NCI-H82 (cell line): ENCODE data around the gene EPS8.

Experiments
- DNase-seq: peaks from one replicate; lab custom pipeline; 2025; lab: John Stamatoyannopoulos, UW

The EPS8 gene

DNA sequence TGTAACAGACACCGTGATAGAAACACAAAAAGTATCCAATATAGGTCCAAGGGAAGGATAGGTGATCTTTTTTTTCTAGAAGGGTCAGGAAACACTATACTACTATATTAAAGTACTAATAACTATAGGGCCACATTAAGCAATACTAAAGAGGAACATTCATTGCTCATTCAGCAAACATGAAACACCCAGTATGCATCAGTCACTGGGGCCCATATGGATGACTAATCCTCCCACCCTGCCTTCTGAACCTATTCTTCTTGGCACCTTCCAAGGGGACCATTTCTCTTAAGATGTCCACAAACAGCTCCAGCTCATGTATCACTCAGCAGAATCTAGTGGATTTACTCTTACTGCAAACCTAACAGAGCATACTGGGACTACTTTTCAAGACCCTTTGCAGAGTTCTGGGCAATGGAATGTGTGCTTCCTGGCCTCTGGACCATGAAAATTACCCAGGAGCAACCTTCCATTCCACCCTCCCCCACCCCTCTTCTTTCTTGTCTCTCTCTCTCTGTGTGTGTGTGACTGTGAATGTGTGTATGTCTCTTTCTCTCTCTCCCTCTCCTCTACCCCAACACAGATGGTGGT is 187.9 kb downstream of the EPS8 start:
- DNase-seq, result no peak

DNA sequence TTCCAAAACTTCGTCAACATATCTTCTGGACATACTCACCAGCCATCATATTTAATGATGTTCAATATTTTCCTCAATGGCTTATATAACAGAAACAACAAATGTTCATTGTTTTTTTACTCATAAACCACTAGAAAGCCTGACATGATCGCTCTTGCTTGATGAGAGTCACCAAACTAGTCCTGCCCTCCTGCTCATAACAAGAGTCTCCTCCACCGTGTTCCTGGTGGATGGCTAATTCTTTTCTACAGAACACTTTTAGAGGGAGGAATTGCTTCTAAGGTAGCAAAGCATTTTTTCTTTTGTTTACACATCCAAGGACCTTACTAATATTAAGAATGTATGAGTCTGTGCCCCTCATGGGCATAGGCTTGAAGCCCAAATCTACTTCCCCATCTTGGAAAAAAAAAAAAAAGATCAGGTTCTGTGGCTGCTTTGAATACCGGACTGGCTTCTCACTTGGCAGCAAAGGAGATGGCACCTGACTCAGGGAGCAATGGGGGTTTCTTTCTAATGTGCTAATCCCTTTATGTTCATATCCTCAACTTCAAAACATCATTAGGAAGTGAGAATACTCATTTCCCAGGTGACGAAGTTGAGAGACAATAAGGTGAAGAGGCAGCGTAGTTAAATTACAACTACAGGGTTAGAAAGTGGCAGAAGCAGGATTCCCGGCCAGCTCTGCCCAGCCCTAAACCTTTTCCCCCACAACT is 188.8 kb downstream of the EPS8 start:
- DNase-seq, result no peak

GRCh38 chr12:15599266-15600037 is 189.7 kb downstream of the EPS8 start:
- peak; percentile 61 for DNase-seq

DNA sequence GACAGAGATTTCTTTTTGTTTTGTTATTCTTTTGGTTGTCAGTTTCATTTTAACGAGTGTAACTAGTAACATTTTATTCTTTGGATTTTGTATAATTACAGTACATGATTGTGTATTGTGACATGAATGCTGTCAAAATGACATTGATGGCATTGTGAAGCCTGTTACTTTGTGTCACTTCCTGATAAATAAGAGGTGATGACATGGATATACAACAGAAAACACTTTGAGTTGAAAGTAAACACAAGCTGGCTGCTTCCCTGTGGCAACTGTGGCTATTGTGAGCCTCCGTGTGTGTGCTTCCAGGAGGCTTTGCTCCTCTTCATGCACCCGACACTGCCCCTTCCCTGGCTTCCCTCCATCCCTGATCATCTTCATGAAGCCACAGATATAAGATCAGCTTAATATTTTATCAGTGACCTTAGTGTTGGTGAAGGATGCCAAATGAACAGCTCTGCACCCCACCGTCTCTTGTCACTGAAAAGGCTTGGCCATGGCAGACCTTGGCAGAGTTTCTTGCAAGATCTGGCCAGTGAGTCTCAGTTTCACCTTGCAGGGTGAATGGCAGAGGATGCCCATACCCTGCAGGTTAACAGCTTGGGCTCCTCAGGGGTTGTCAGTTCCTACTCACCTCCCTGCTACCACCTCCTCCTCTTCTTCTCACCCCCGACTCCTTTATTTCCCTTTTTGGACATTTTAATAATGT is 191.9 kb downstream of the EPS8 start:
- DNase-seq, result no peak

DNA sequence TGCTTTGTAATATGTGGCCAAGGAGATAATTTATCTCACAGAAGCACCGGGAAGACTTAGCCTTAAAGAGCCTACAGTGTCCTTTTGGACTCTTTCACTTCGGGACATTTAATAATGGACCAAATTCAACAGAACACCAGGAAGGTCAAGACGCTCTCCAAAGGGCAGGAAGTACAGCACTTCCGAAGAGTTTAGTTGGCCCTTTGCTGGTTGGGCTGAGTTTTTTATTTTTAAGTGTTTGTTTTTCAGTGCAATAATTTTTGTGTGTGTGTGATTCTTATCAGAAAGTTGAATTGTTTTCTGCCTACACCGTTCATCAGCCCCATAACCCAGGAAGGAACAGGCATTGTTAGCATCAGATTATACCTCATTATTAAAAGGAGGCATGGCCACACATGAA is 193.0 kb downstream of the EPS8 start:
- DNase-seq, result no peak

- no peak for DNase-seq
Measured at GRCh38 chr12:15592934-15593333, 196.3 kb downstream of the EPS8 start.

- no peak for DNase-seq
Measured at GRCh38 chr12:15591811-15592210, 197.4 kb downstream of the EPS8 start.

GRCh38 chr12:15590180-15590826 is 198.9 kb downstream of the EPS8 start:
- peak; percentile 98 for DNase-seq

DNA sequence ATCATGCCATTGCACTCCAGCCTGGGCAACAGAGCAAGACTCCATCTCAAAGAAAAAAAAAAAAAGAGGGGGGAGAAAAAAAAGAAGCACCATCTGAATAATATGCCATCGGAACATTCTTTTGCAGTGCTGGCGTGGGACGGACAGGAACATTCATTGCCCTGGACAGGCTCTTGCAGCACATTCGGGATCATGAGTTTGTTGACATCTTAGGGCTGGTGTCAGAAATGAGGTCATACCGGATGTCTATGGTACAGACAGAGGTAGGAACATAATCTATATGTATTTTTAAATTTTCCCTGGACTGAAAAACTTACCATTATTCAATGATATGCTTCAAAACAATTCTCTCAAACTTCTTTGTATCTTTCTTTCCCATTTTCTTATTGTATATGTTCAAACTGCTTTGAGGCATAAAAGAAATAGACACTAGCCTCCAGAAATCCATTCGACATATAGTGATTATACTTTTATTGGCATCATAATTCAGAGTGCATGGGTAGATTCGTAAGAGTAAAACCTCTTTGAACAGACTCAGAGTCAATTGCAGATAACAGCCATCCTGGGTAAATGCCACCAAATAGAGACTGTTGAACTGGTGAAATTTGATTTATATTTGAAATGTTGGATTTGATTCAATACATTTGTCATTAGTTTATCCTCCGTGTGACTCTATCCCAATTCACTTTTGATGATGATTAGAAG is 199.7 kb downstream of the EPS8 start:
- no peak for DNase-seq

DNA sequence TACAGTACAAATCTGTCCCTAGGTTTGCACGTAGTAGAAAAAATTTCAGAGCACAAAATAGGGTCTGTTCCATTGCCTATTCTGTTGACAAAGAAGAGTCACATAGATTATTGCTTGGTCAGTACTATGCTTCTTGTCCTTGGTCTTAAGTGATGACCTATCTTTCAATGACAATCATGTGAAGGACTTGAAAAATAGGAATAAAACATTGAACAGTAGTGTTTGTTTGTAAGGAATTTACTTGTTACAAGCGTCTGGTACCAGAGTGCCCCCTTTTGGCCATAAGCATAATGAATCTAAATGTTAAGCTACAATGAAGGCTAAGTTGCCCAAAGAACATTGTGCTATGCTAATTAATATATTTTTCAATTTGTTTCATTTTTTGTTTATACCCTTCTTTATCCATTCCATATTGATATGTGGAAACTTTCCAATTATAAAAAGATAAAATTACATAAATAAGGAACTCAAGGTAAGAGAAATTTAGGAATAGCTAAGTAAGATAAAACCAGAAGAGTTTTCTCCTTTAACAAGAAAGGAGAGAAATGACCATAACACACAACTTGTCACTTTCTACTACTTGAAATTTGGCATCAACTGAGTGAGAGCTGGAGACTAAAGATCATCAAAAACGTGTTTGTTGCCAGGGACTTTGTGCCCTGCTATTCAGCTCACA is 204.7 kb downstream of the EPS8 start:
- peak; percentile 73 for DNase-seq

DNA sequence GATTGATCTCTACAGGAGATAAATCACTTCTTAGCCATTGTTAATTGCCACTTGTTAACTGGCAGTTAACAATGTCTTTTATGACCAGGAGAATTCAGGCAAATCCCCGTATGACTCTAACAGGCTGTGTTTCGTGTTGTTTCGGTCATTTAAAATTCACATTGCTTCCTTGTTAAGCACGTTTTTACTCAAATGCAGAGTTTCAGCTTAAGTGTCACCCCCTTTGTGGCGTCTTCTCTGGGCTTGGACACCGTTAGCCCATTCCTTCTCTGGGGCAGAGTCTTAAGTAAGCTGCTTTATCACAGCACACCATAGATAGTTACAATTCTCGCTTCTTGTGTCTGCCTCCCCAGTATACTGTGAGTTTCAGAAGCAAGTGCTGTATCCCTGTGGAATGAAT is 205.4 kb downstream of the EPS8 start:
- no peak for DNase-seq

- DNase-seq, result no peak
Measured at GRCh38 chr12:15581006-15581405, 208.2 kb downstream of the EPS8 start.

DNA sequence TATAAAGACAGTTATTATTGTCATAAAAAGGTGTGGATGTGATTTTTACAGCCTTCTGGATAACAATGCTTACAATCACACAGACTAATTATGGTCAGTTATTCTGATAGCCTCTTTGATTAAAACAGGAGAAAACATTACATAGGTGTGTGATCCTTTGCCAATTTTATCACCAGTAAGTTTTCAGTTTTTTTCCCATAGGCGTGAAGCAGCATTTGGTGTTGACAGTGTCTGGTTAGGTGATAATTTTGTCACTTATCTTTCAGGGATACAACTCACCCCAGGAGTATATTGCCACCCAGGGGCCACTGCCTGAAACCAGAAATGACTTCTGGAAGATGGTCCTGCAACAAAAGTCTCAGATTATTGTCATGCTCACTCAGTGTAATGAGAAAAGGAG is 208.8 kb downstream of the EPS8 start:
- peak; percentile 29 for DNase-seq

GRCh38 chr12:15575671-15576541 is 213.3 kb downstream of the EPS8 start:
- DNase-seq, result no peak

GRCh38 chr12:15574353-15574752 is 214.8 kb downstream of the EPS8 start:
- no peak for DNase-seq
